NB4 (cell line): ENCODE measurements around the gene CPEB2.

ENCODE experiments used
- MYC ChIP-seq: IDR thresholded peaks from 2 replicates; pipeline ENCODE4 v1.6.1; 2011; ENCODE audit warnings: low read depth, low read length
- TF ChIP-seq, protein P1 (sequence below): IDR thresholded peaks from one replicate; pipeline ENCODE4 v1.5.1; 2012; ENCODE audit warnings: low read depth, low read length

GRCh38 chr4:15035159-15035558 is 32.9 kb downstream of the CPEB2 start:
- TF ChIP-seq, protein P1, sequence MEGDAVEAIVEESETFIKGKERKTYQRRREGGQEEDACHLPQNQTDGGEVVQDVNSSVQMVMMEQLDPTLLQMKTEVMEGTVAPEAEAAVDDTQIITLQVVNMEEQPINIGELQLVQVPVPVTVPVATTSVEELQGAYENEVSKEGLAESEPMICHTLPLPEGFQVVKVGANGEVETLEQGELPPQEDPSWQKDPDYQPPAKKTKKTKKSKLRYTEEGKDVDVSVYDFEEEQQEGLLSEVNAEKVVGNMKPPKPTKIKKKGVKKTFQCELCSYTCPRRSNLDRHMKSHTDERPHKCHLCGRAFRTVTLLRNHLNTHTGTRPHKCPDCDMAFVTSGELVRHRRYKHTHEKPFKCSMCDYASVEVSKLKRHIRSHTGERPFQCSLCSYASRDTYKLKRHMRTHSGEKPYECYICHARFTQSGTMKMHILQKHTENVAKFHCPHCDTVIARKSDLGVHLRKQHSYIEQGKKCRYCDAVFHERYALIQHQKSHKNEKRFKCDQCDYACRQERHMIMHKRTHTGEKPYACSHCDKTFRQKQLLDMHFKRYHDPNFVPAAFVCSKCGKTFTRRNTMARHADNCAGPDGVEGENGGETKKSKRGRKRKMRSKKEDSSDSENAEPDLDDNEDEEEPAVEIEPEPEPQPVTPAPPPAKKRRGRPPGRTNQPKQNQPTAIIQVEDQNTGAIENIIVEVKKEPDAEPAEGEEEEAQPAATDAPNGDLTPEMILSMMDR: no peak
- TF ChIP-seq MYC: no peak
